GM18511 (cell line): Measurements from ENCODE around the gene TMA7.
A peak's percentile ranks its signal among the peaks of the same experiment; 100 is the strongest.
"Not testable (repeated sequence)": the region's sequence is repeated elsewhere in the genome, so short reads cannot be mapped to it uniquely, and the experiment has no call there.

Experiments
- ATAC-seq: cut with Tn5 transposase; IDR thresholded peaks from one replicate; pipeline ENCODE4 v1.9.1; 2021; ENCODE audit warnings: mild to moderate bottlenecking, moderate library complexity; ENCODE audit not compliant: unreplicated experiment

TMA7 gene

GRCh38 chr3:48439820-48440589 lies at the start of gene TMA7, which contains the start of gene CCDC51:
Gene TMA7 (plus strand): TSS chr3:48440257. CDS start chr3:48440297, 40 bp downstream.
Gene CCDC51 (minus strand): TSS chr3:48440119. CDS start chr3:48435128, 4,991 bp downstream.
- peak; percentile 97 for ATAC-seq

- ATAC-seq, result no peak
Observed at GRCh38 chr3:48394391-48394790, 45.7 kb upstream of the TMA7 start.

GRCh38 chr3:48395714-48396113 lies 44.3 kb upstream of the TMA7 start:
- no peak for ATAC-seq

- no peak for ATAC-seq
Observed at GRCh38 chr3:48397767-48398681, 42.0 kb upstream of the TMA7 start.

GRCh38 chr3:48398701-48399386 lies 41.2 kb upstream of the TMA7 start:
- no peak for ATAC-seq

- ATAC-seq, result no peak
Observed at GRCh38 chr3:48399387-48400172, 40.5 kb upstream of the TMA7 start.

GRCh38 chr3:48400824-48401433 lies 39.1 kb upstream of the TMA7 start:
- ATAC-seq, result no peak

- ATAC-seq, result not testable (repeated sequence)
Observed at GRCh38 chr3:48401434-48401901, 38.6 kb upstream of the TMA7 start.

- no peak for ATAC-seq
Observed at GRCh38 chr3:48402281-48402732, 37.8 kb upstream of the TMA7 start.

- no peak for ATAC-seq
Observed at GRCh38 chr3:48402907-48403306, 37.1 kb upstream of the TMA7 start.

GRCh38 chr3:48403533-48404439 lies 36.3 kb upstream of the TMA7 start:
- ATAC-seq, result no peak

GRCh38 chr3:48404440-48405342 lies 35.4 kb upstream of the TMA7 start:
- no peak for ATAC-seq

GRCh38 chr3:48405343-48405881 lies 34.6 kb upstream of the TMA7 start:
- no peak for ATAC-seq

GRCh38 chr3:48405971-48406370 lies 34.1 kb upstream of the TMA7 start:
- ATAC-seq, result no peak

- ATAC-seq, result no peak
Observed at GRCh38 chr3:48406443-48407431, 33.3 kb upstream of the TMA7 start.

- no peak for ATAC-seq
Observed at GRCh38 chr3:48407542-48408099, 32.4 kb upstream of the TMA7 start.
